NCI-H2196 treated with DMSO at 0.1 percent for 48 hours (cell line): ENCODE results near the gene TBC1D22A.

ENCODE experiments used
- DNase-seq: peaks from one replicate; lab custom pipeline; 2025; ENCODE audit not compliant: unreplicated experiment; lab: John Stamatoyannopoulos, UW

The TBC1D22A gene

GRCh38 chr22:47089374-47089773, 326.9 kb downstream of the TBC1D22A start:
- no peak for DNase-seq

- no peak for DNase-seq
Measured at GRCh38 chr22:47089796-47090460, 327.5 kb downstream of the TBC1D22A start.

- no peak for DNase-seq
Measured at GRCh38 chr22:47090591-47091245, 328.3 kb downstream of the TBC1D22A start.

GRCh38 chr22:47091246-47091651, 328.8 kb downstream of the TBC1D22A start:
- no peak for DNase-seq

GRCh38 chr22:47091921-47092700, 329.7 kb downstream of the TBC1D22A start:
- DNase-seq: no peak

GRCh38 chr22:47092896-47093311, 330.5 kb downstream of the TBC1D22A start:
- no peak for DNase-seq

GRCh38 chr22:47093720-47094119, 331.3 kb downstream of the TBC1D22A start:
- DNase-seq: no peak

GRCh38 chr22:47094861-47095330, 332.4 kb downstream of the TBC1D22A start:
- DNase-seq: no peak

DNA sequence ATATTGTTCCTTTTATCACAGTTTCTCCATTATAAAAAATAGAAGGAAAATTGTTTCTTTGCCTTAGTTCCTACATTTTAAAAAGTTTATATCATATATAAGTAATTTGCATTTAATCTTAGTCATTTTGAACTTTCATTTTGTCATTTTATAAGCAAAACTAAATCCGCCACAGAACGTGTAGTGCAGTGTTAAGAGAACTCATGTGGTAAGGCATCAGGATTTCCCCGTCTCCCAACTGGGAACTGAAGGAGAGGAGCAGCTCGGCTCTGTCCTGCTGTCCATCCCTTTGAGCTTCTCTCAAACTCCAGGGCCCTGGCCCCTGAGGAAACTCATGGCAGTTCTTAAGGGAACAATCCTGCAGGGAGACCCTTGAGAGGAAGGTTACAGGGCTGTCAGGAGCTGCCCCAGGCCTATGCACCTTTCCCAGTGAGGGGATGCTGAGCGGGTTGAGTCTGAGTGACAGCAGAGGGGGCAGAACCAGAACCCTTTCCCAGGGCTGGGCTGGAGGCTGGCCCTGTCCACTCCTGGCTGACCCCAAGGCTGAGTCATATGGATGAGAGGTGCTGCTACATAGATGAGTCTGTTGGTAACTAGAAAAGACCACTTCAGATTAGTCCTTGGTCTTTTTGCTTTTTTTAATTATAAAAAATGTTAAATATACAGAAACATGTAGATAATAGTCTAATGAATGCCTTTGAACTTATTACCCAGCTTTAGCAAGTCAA, 333.1 kb downstream of the TBC1D22A start:
- no peak for DNase-seq

GRCh38 chr22:47098121-47098520, 335.7 kb downstream of the TBC1D22A start:
- no peak for DNase-seq

DNA sequence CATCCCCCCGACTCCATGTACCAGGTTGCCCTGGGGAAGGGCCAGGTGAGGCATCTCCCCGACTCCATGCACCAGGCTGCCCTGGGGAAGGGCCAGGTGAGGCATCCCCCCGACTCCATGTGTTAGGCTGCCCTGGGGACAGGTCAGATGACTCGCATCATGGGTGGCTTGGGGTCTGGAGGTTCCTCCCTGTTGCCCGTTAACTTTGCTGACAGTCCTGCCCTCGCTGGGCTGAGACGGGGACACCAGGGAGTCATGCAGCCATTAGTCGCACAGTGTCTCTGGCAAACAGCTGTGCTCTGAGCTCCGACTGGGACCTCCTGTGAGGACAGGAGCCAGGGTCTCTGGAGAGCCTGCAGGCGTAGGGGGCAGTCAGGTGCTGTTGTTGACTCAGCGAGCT, 336.1 kb downstream of the TBC1D22A start:
- DNase-seq: no peak

DNA sequence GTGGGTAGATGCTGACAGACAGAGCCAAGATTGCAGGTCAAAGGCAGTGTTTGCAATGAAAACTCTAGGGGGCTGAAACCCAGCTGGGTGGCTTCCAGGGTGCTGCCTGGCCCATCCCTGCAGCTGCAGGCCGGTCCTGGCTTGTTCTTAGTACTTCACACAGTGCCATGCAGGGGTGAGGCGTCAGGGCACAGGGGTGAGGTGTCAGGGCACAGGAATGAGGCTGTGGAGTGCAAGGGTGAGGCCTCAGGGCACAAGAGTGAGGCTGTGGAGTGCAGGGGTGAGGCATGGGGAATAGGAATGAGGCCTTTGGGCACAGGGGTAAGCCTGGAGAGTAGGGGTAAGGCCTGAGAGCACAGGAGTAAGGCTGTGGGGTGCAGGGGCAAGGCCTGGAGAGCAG, 337.6 kb downstream of the TBC1D22A start:
- DNase-seq: no peak

- no peak for DNase-seq
Measured at GRCh38 chr22:47100646-47101200, 338.3 kb downstream of the TBC1D22A start.

- DNase-seq: no peak
Measured at GRCh38 chr22:47101321-47101885, 339.0 kb downstream of the TBC1D22A start.

GRCh38 chr22:47102081-47102480, 339.6 kb downstream of the TBC1D22A start:
- no peak for DNase-seq

- no peak for DNase-seq
Measured at GRCh38 chr22:47102648-47103047, 340.2 kb downstream of the TBC1D22A start.

DNA sequence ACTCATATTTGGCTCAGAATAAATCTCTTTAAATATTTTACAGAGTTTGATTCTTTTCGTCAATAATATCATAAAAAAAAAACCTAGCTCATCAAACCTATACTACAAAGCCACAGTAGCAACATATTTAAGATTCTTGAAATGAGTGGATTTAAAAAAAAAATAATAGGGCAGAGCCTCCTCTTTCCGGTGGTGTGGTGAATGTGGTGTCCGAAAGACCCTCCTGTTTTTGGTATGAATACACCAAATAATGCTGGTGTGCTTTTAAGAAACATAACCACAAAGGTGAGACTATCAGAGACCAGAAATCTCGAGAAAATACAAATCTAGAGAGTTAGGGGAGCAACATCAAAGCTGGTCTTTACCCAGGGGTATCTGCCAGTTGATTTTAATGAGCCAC, 342.6 kb downstream of the TBC1D22A start:
- no peak for DNase-seq

- no peak for DNase-seq
Measured at GRCh38 chr22:47106806-47107205, 344.4 kb downstream of the TBC1D22A start.

GRCh38 chr22:47107431-47107830, 345.0 kb downstream of the TBC1D22A start:
- DNase-seq: no peak

DNA sequence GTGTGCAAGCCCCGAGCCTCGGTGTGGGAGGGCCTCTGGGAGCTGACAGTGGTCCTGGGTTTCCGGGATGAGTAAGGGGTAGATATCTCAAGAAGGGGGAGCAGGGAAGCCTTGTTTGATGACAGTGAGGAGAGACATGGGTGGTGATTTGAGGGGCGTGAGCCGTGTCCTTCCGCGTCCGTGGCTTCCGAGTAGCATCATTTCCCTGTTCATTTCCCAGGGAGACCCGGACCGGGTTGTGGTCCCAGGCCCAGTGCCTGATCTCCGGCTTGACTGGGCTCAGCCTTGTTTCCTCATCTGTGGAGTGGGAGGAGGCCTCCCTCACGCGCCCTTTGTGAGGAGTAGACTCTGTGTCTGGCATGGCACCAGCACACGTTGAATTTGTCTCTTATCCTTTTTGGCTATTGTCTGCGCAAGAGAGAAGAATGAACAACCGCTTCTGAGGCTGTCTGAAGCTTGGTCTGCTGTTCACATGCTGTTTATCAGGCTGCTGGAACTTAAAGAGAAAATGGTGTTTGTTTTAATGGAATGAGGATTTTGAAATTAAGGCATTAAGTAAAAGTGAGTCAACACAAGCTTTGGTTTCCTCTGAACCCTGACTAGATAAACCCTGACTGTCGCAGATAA, 348.5 kb downstream of the TBC1D22A start:
- no peak for DNase-seq
